HCT116 (cell line): ENCODE results near the gene DIP2C. TPM values are rescaled to one million over a fixed set of nuclear protein-coding genes. Genes with fewer than 3 reads are reported as not detected.

ENCODE experiments used
- ATAC-seq: fragments of 200-7000 bp; cut with Tn5 transposase; 2 replicates; pipeline ENCODE4 v1.9.1; 2020; ENCODE audit warnings: mild to moderate bottlenecking, moderate library complexity
- BruUV-seq: library from RNA; stranded (reverse); fragments of 400-500 nt; replicated peaks from 2 replicates; lab custom pipeline; 2021; lab: Mats Ljungman, UMichigan
- CTCF ChIA-PET: fragments of 300-600 bp; sonication (Branson Sonifier 250); formaldehyde crosslinking; loops from one replicate; lab custom pipeline; 2021; ENCODE audit warnings: antibody characterized with exemption; lab: Charles Lee
- POLR2A ChIA-PET: fragments of 300-600, 350-600 bp; sonication (Branson Sonifier 250); formaldehyde crosslinking; loops from one replicate; lab custom pipeline; 2021; ENCODE audit warnings: antibody characterized with exemption; lab: Charles Lee
- RAD21 ChIA-PET, 2 experiments: fragments of 300-600 bp; sonication (Branson Sonifier 250); formaldehyde crosslinking; loops; one replicate each; lab custom pipeline; 2023; ENCODE audit warnings: low total read pairs in 2 of 2; ENCODE audit not compliant: uncharacterized antibody in 2 of 2, unreplicated experiment in 2 of 2, low non-redundant PET in 1 of 2; lab: Charles Lee
- DNase-seq: peaks from one replicate; pipeline ENCODE4 v3.0.0-alpha.2; 2010; ENCODE audit warnings: low read depth, low spot score
- H2AFZ ChIP-seq: fragments of 200-600 bp; shearing (Covaris generic), sonication (generic); 2 replicates; pipeline ENCODE4 v1.6.1; 2017; ENCODE audit warnings: low read depth, mixed run types, mixed read lengths, antibody characterized with exemption, low read length; ENCODE audit not compliant: poor library complexity, severe bottlenecking
- H3K27ac ChIP-seq: 2 replicates; pipeline ENCODE4 v1.5.1; 2012; ENCODE audit warnings: low read depth, low read length
- H3K27me3 ChIP-seq: fragments of 200-600 bp; sonication (generic); 2 replicates; pipeline ENCODE4 v1.6.1; 2016; ENCODE audit warnings: mixed run types, low read length, mixed read lengths; ENCODE audit not compliant: insufficient read depth
- H3K36me3 ChIP-seq, 2 experiments: fragments of 200-500 bp in 1 of 2; fragments of 200-600 bp in 1 of 2; sonication (Bioruptor generic) in 1 of 2; sonication (generic) in 1 of 2; 2 replicates each; pipeline versions ENCODE4 v1.5.1 to v1.6.1; 2014 to 2016; ENCODE audit warnings: low read length in 2 of 2, inconsistent platforms in 1 of 2, mixed read lengths in 1 of 2, mixed run types in 1 of 2; ENCODE audit not compliant: insufficient read depth in 2 of 2, control insufficient read depth in 1 of 2
- H3K4me1 ChIP-seq, 2 experiments: fragments of 200-600 bp in 1 of 2; sonication (generic) in 1 of 2; 2 replicates each; pipeline versions ENCODE4 v1.5.1 to v1.6.1; 2012 to 2017; ENCODE audit warnings: low read length in 2 of 2, inconsistent platforms in 1 of 2, mild to moderate bottlenecking in 1 of 2, mixed read lengths in 1 of 2, mixed run types in 1 of 2, moderate library complexity in 1 of 2; ENCODE audit not compliant: insufficient read depth in 2 of 2, control insufficient read depth in 1 of 2
- H3K4me2 ChIP-seq: fragments of 200-600 bp; sonication (generic); 2 replicates; pipeline ENCODE4 v1.6.1; 2017; ENCODE audit warnings: mixed run types, low read length, mixed read lengths
- H3K4me3 ChIP-seq, 2 experiments: fragments of 200-600 bp in 1 of 2; sonication (generic) in 1 of 2; replicated peaks in 1 of 2; 2 replicates each; pipeline ENCODE4 v1.5.1; 2011 to 2016; ENCODE audit warnings: low read length in 2 of 2, control low read depth in 1 of 2, low read depth in 1 of 2, mild to moderate bottlenecking in 1 of 2, mixed read lengths in 1 of 2, mixed run types in 1 of 2
- H3K79me2 ChIP-seq: fragments of 200-600 bp; sonication (generic); 2 replicates; pipeline ENCODE4 v1.6.1; 2017; ENCODE audit warnings: mild to moderate bottlenecking, mixed run types, low read length, moderate library complexity, mixed read lengths; ENCODE audit not compliant: insufficient read depth
- H3K9ac ChIP-seq: fragments of 200-600 bp; sonication (generic); 2 replicates; pipeline ENCODE4 v1.6.1; 2016; ENCODE audit warnings: low read length, mixed read lengths
- H3K9me2 ChIP-seq: fragments of 200-600 bp; sonication (generic), shearing (Covaris generic); 2 replicates; pipeline ENCODE4 v1.6.1; 2017; ENCODE audit warnings: mixed run types, mild to moderate bottlenecking, moderate library complexity; ENCODE audit not compliant: insufficient read depth
- H3K9me3 ChIP-seq, 2 experiments: fragments of 200-500 bp in 1 of 2; fragments of 200-600 bp in 1 of 2; sonication (Bioruptor generic) in 1 of 2; sonication (generic) in 1 of 2; 2 replicates each; pipeline ENCODE4 v1.6.1; 2014 to 2017; ENCODE audit warnings: low read length in 2 of 2, mixed read lengths in 2 of 2, inconsistent platforms in 1 of 2, low read depth in 1 of 2, mild to moderate bottlenecking in 1 of 2, mixed run types in 1 of 2, moderate library complexity in 1 of 2; ENCODE audit not compliant: control insufficient read depth in 1 of 2, insufficient read depth in 1 of 2
- H4K20me1 ChIP-seq: fragments of 200-600 bp; sonication (generic), shearing (Covaris generic); 2 replicates; pipeline ENCODE4 v1.6.1; 2017; ENCODE audit warnings: mixed run types, mild to moderate bottlenecking, moderate library complexity; ENCODE audit not compliant: insufficient read depth
- CBX3 ChIP-seq: IDR thresholded peaks from 2 replicates; pipeline ENCODE4 v1.6.1; 2012; ENCODE audit warnings: low read depth
- CTCF ChIP-seq, 3 experiments: fragments of 200-600 bp in 1 of 3; sonication (generic) in 1 of 3; IDR thresholded peaks in 2 of 3; conservative IDR thresholded peaks in 1 of 3; 2 replicates each; pipeline ENCODE4 v1.5.1; 2012 to 2017; ENCODE audit warnings: low read depth in 2 of 3, low read length in 2 of 3, antibody characterized with exemption in 1 of 3, borderline replicate concordance in 1 of 3, control low read depth in 1 of 3, mild to moderate bottlenecking in 1 of 3, mixed read lengths in 1 of 3, mixed run types in 1 of 3, moderate library complexity in 1 of 3; ENCODE audit not compliant: insufficient read depth in 1 of 3
- EGR1 ChIP-seq: IDR thresholded peaks from 2 replicates; pipeline ENCODE4 v1.6.1; 2012; ENCODE audit warnings: low read depth
- ELF1 ChIP-seq: IDR thresholded peaks from 2 replicates; pipeline ENCODE4 v1.6.1; 2012; ENCODE audit warnings: low read depth, borderline replicate concordance
- EZH2 ChIP-seq: fragments of 200-600 bp; sonication (generic); IDR thresholded peaks from 2 replicates; pipeline ENCODE4 v1.6.1; 2017; ENCODE audit warnings: antibody characterized with exemption, mixed run types
- EZH2phosphoT487 ChIP-seq: fragments of 200-600 bp; IDR thresholded peaks from 2 replicates; pipeline ENCODE4 v1.6.1; 2018; ENCODE audit warnings: antibody characterized with exemption, borderline replicate concordance
- FOSL1 ChIP-seq: IDR thresholded peaks from 2 replicates; pipeline ENCODE4 v1.6.1; 2012; ENCODE audit warnings: low read depth
- JUND ChIP-seq: IDR thresholded peaks from 2 replicates; pipeline ENCODE4 v1.6.1; 2012
- POLR2A ChIP-seq: IDR thresholded peaks from 2 replicates; pipeline ENCODE4 v1.7.0; 2011; ENCODE audit warnings: borderline replicate concordance; ENCODE audit not compliant: insufficient read depth, insufficient read length; ENCODE audit errors: extremely low read depth
- POLR2AphosphoS5 ChIP-seq: IDR thresholded peaks from 2 replicates; pipeline ENCODE4 v1.6.1; 2011; ENCODE audit warnings: mild to moderate bottlenecking, low read depth, low read length, moderate library complexity
- RAD21 ChIP-seq: IDR thresholded peaks from 2 replicates; pipeline ENCODE4 v1.6.1; 2012; ENCODE audit warnings: low read depth, mild to moderate bottlenecking
- SIN3A ChIP-seq: IDR thresholded peaks from 2 replicates; pipeline ENCODE4 v1.6.1; 2012; ENCODE audit warnings: low read depth
- SRF ChIP-seq: IDR thresholded peaks from 2 replicates; pipeline ENCODE4 v1.6.1; 2012; ENCODE audit warnings: low read depth
- TCF7L2 ChIP-seq: IDR thresholded peaks from 2 replicates; pipeline ENCODE4 v1.7.0; 2011; ENCODE audit warnings: borderline replicate concordance, inconsistent platforms; ENCODE audit not compliant: insufficient read depth, insufficient read length; ENCODE audit errors: extremely low read depth
- ZBTB33 ChIP-seq: IDR thresholded peaks from 2 replicates; pipeline ENCODE4 v1.6.1; 2011; ENCODE audit warnings: mild to moderate bottlenecking, low read length, moderate library complexity; ENCODE audit not compliant: insufficient replicate concordance; ENCODE audit errors: extremely low read depth
- ZNF274 ChIP-seq: fragments of 200-500 bp; sonication (Bioruptor generic); IDR thresholded peaks from 2 replicates; pipeline ENCODE4 v1.6.1; 2014; ENCODE audit warnings: mild to moderate bottlenecking, low read depth, low read length, inconsistent platforms
- intact Hi-C: fragments of 100-400 bp; cut with micrococcal nuclease; formaldehyde crosslinking; loops from 2 replicates; pipeline ENCODE4 v1.10.0; 2022
- total RNA-seq: library from RNA; stranded (reverse); gene quantifications from one replicate; pipeline ENCODE4 v1.2.1, GENCODE V29; 2021; ENCODE audit not compliant: unreplicated experiment

Gene DIP2C
- total RNA-seq, 1 experiment from 2014 or later: 15.4 TPM

GRCh38 chr10:326350-326749, 363.1 kb downstream of the DIP2C start:
- DNase-seq: no peak
- Histone ChIP-seq H4K20me1 (no peaks in the 10 kb centered on the region), H3K27ac (no peak overlapping the region), H3K9ac (no peak overlapping the region), H3K4me3 (no peak overlapping the region), H3K9me3 (no peaks in the 10 kb centered on the region), H3K36me3 (no peaks in the 10 kb centered on the region), H2AFZ (no peak overlapping the region), H3K79me2 (no peaks in the 10 kb centered on the region), H3K9me2 (no peaks in the 10 kb centered on the region), H3K4me1 (peaks cover 19 to 37% of the 10 kb centered on the region in 2 experiments), H3K27me3 (no peaks in the 10 kb centered on the region), H3K4me2 (no peak overlapping the region)
- ChIA-PET CTCF (no interaction called here), RAD21 (no interaction called here), POLR2A (no interaction called here)
- intact Hi-C loops: no loop called here
- no peak for ATAC-seq
- BruUV-seq: no TSS peak
- TF ChIP-seq SRF: no peak
- TF ChIP-seq FOSL1: no peak
- no peak for TF ChIP-seq EZH2
- no peak for TF ChIP-seq CTCF (IDR thresholded peaks at IDR 0.05 in 2 of 3, conservative IDR thresholded peaks at IDR 0.05 in 1 of 3; ENCODE audit: borderline replicate concordance in 1 of 3, insufficient read depth in 1 of 3, low read depth in 2 of 3, low read length in 2 of 3)
- TF ChIP-seq TCF7L2: no peak
- TF ChIP-seq ZBTB33: no peak
- no peak for TF ChIP-seq POLR2AphosphoS5
- no peak for TF ChIP-seq EZH2phosphoT487
- TF ChIP-seq EGR1: no peak
- TF ChIP-seq POLR2A: no peak
- TF ChIP-seq RAD21: no peak
- no peak for TF ChIP-seq JUND
- TF ChIP-seq CBX3: no peak
- no peak for TF ChIP-seq ELF1
- TF ChIP-seq SIN3A: no peak
- no peak for TF ChIP-seq ZNF274
